ENCODE data around the gene EPB41L4A. TPM values are rescaled to one million over a fixed set of nuclear protein-coding genes. Genes with fewer than 3 reads are reported as not detected.

The EPB41L4A gene
- total and polyA plus RNA-seq, 2 donors (not counting 3 experiments of a cell fraction or from before 2014, with no cell fraction given), result 6.0 to 17.9 TPM

DNA sequence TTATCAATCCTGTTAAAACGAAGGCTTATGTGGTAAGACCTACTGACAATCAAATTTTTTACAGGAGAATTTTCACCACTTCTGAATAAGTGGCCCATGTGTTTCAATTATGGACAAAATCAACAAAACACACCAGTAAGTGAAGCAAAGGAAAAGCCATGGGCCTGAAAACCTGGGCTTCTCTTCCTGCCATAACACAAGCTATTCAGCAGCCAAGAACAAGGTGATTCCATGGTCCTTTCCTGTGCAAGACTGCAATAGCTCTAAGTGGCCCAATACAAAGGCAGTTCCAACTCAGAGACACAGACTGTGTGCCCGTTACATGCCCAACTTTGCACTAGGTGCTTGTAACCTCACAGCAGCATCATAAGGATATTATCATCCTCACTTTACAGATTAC is 168.5 kb downstream of the EPB41L4A start:
- Histone ChIP-seq H3K79me2 (ENCODE audit: control insufficient read depth, insufficient read depth, low read length) (no peaks in the 10 kb centered on the region), H3K36me3 (ENCODE audit: control insufficient read depth in 2 of 2, extremely low read depth in 1 of 2, insufficient read depth in 2 of 2, low read length in 2 of 2) (no peaks in the 10 kb centered on the region), H3K9ac (replicated peaks; ENCODE audit: extremely low read depth, insufficient read depth, low read length) (no peak overlapping the region), H3K27me3 (ENCODE audit: control insufficient read depth in 2 of 2, insufficient read depth in 2 of 2, low read length in 2 of 2) (no peaks in the 10 kb centered on the region), H4K20me1 (replicated peaks; ENCODE audit: control insufficient read depth, extremely low read depth, insufficient read depth, low read length) (no peaks in the 10 kb centered on the region), H3K27ac (ENCODE audit: insufficient read depth, low read depth, low read length) (no peak overlapping the region), H3K9me3 (replicated peaks; ENCODE audit: control insufficient read depth, insufficient read depth, low read length) (no peaks in the 10 kb centered on the region), H3K9me1 (replicated peaks; ENCODE audit: control insufficient read depth, extremely low read depth, insufficient read depth, low read length) (no peaks in the 10 kb centered on the region), H3K4me3 (replicated peaks in 1 of 3; ENCODE audit: insufficient read depth in 1 of 3, low read depth in 1 of 3, low read length in 3 of 3) (no peak overlapping the region), H3K4me2 (ENCODE audit: insufficient read depth, low read length) (no peak overlapping the region), H3K4me1 (ENCODE audit: control insufficient read depth, extremely low read depth, insufficient read depth, low read length) (peaks cover 10% of the 10 kb centered on the region), H2AFZ (ENCODE audit: low read depth, low read length) (no peak overlapping the region)
- FAIRE-seq, result no peak
- CTCF ChIA-PET, result no interaction called here
- dilution Hi-C loops (cut with MboI; ENCODE audit: extremely low pct_ligation_motif_present, low sequenced_read_pairs) (no loop called here), intact Hi-C loops (cut with micrococcal nuclease) (no loop called here)
- POLR2A ChIA-PET, result no interaction called here
- DNase-seq (ENCODE audit: low read depth, low spot score), result no peak
- BruUV-seq (replicated peaks), result no TSS peak
- TF ChIP-seq POLR2AphosphoS5 (IDR thresholded peaks at IDR 0.05; ENCODE audit: insufficient read depth, low read depth, low read length) (no peak), FOS (IDR thresholded peaks at IDR 0.05; ENCODE audit: borderline replicate concordance, insufficient read depth, low read length) (no peak)

DNA sequence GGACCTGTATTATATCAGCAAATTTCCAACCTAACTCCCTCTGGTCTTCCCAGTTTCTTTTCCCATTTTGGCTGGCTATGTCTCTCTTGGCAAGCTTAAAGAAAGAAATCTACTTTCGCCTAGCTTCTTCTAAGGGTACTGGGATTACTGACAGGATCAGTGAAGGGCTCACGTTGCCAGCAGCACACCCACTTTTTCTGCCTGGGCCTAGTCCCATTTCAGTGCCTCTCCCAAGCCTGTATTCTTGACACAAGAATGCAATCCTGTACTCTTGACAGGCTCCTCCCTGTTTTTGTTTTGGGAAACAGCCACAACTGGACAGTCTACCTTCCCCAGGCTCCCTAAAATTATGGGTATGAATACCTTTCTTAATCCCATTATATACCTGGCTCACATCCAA is 170.5 kb downstream of the EPB41L4A start:
- Histone ChIP-seq H3K27ac (ENCODE audit: insufficient read depth, low read depth, low read length) (no peak overlapping the region), H3K79me2 (ENCODE audit: control insufficient read depth, insufficient read depth, low read length) (no peaks in the 10 kb centered on the region), H4K20me1 (replicated peaks; ENCODE audit: control insufficient read depth, extremely low read depth, insufficient read depth, low read length) (no peaks in the 10 kb centered on the region), H3K9me1 (replicated peaks; ENCODE audit: control insufficient read depth, extremely low read depth, insufficient read depth, low read length) (no peaks in the 10 kb centered on the region), H3K4me2 (ENCODE audit: insufficient read depth, low read length) (no peak overlapping the region), H3K9me3 (replicated peaks; ENCODE audit: control insufficient read depth, insufficient read depth, low read length) (no peaks in the 10 kb centered on the region), H3K36me3 (ENCODE audit: control insufficient read depth in 2 of 2, extremely low read depth in 1 of 2, insufficient read depth in 2 of 2, low read length in 2 of 2) (peaks cover 0 to 3% of the 10 kb centered on the region in 2 experiments), H3K27me3 (ENCODE audit: control insufficient read depth in 2 of 2, insufficient read depth in 2 of 2, low read length in 2 of 2) (no peaks in the 10 kb centered on the region), H3K9ac (replicated peaks; ENCODE audit: extremely low read depth, insufficient read depth, low read length) (no peak overlapping the region), H3K4me3 (replicated peaks in 1 of 3; ENCODE audit: insufficient read depth in 1 of 3, low read depth in 1 of 3, low read length in 3 of 3) (no peak overlapping the region), H3K4me1 (ENCODE audit: control insufficient read depth, extremely low read depth, insufficient read depth, low read length) (peaks cover 3% of the 10 kb centered on the region), H2AFZ (ENCODE audit: low read depth, low read length) (no peak overlapping the region)
- TF ChIP-seq FOS (IDR thresholded peaks at IDR 0.05; ENCODE audit: borderline replicate concordance, insufficient read depth, low read length), result no peak
- POLR2A ChIA-PET, result no interaction called here
- DNase-seq (ENCODE audit: low read depth, low spot score) (no peak), FAIRE-seq (no peak)
- CTCF ChIA-PET, result no interaction called here
- dilution Hi-C loops (cut with MboI; ENCODE audit: extremely low pct_ligation_motif_present, low sequenced_read_pairs), result no loop called here
- intact Hi-C loops (cut with micrococcal nuclease), result no loop called here
- BruUV-seq (replicated peaks), result no TSS peak
